HG03159 (cell line): ENCODE measurements around the gene DHRS3.
"Not testable (repeated sequence)": the region's sequence is repeated elsewhere in the genome, so short reads cannot be mapped to it uniquely, and the experiment has no call there.

Experiments used
- ATAC-seq: cut with Tn5 transposase; IDR thresholded peaks from one replicate; pipeline ENCODE4 v1.9.1; 2021; ENCODE audit warnings: mild to moderate bottlenecking, moderate library complexity; ENCODE audit not compliant: unreplicated experiment

DHRS3 gene

DNA sequence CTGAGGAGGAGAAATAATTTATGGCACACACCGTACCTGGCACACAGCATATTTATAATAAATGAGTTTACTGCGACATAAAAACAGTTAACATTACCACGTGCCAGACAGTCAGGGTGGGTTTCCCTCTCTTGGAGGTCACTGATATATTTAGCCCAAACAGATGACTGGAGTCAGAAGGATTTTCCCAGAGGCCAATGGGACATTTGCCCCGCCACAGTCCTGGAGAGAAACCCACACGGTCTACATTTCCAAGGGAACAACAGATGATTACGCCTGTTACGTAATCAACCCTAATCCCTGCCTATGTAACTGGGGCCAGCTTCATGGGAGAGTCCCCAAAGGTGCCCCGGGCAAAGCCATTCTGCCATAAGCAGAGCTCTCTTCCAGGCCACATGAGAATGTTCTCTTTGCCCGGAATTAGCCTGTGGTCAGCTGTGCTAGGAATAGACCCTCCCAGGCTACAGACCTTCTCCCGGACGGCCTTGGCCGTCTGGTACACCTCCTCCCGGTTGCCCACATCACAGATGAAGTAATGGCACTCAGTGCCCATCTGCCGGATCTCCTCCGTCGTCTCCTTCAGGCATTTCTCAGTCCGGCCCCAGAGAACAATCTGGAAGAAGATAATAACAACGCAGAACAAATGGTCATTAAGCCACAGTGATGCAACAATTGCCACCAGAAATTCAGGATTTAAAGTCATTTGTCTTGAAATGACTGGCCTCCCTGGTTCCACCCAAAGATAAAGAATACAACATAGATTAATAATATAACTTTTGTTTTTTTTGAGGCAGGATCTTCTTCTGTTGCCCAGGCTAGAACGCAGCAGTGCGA, 37.7 kb downstream of the DHRS3 start:
- no peak for ATAC-seq

DNA sequence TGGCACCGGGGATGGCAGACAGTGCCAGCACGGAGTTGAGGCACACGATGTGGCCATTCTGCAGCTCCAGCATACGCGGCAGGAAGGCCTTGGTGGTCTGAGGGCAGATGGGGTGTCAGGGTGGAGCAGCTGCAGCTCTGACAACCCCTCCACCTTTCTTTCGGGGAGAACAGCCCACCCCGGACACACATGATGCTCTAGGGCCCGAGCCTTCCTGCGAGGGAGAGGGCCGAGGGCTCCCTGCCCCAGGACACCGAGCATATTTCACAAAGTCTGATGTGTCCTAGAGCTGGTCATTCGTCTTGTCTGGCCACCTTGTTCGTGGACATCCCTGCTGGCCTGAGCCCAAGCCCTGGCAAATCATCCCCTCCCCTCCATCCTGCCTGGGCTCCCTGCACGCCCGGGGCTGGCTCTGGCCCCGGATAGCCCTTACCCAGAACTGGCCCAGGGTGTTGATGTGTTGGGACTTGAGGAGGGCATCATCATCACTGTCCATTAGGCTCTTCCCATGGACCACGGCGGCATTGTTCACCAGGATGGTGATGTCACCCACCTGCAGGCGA, 39.1 kb downstream of the DHRS3 start:
- no peak for ATAC-seq

DNA sequence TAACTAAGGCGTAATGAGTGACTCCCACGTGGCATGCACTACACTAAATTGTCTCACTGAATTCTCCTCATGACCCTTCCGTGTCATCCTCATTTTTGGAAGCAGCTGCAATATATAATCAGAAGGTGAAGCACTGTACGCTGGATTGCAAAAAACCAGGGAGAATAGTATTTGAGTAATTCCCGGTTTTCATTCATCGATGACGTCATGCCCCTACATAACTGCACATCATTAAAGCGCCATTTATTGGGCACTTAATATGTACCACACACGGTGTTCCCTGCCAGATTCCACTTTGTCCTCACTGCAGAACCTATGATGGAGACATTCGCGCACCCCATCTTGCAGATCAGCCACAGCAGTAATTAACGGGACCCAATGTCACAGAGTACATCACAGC, 41.0 kb downstream of the DHRS3 start:
- ATAC-seq, result no peak

DNA sequence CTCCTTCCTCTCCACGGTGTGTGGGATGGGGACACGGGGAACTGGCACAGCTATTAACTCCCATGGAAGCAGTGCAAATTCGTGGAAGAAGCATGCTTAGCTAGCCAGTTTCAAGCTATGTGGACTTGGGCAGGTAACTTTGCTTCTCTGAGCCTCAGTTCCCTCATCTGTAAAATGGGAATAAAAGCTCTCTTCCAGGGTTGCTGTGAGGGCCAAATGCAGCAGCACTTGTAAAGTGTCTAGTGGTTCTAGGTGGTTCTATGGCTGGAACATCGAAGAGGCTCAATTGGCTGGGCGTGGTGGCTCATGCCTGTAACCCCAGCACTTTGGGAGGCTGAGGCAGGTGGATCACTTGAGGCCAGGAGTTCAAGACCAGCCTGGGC, 43.3 kb downstream of the DHRS3 start:
- ATAC-seq, result no peak

DNA sequence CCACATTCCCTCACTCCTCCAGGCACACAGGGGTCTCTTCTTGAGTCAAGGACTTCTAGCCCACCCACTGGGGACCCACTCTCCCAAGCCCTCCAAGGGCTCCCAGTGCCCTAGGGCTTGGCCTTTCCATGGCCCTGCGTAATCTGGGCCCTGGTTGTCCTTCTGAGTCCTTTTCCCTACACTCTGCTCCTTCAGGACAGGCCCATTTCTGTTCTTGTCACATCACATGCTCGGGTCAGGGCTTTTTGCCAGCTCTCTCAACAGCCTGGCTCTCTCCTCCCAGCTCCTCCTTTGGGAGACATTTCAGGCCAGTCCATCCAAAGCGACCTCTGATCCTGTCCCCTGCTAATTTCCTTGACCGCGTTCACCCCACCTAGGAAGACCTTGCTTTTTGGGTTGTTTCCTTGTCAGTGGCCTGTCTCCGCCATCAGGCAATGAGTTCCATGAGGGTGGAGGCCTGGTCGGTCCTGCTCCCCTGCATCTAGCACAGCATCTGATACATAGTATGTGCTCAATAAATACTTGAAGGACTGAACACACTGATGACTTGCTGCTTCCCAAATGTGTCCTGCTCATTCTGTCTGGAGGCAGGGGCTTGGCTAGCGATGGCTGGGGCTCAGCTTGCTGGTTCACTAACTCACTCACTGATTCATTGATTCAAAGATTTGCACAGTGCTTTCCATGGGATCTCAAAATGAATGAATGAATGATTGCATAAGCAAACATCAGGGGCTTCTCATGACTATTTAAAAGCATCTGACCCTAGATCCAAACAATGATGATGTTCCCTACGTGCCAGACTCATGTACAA, 44.8 kb downstream of the DHRS3 start:
- ATAC-seq, result no peak

DNA sequence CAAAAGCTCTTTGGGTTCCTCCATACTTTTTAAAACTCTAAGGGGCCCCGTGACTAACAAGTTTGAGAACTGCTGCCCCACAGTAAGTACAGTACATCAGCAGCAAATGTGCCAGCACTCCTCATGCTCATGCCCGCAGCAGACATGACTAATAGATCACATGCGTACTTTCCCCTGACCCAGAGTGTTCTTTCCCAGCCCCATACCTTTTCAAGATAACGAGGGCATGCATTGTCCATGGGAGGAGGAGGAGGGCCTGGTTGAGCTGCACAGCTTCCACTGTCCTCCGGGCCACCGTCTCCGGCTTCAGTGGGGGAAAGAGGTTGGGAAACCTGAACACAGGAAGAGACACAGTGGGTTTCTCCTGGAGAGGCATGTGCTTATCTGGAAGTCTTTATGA, 45.5 kb downstream of the DHRS3 start:
- ATAC-seq, result no peak

DNA sequence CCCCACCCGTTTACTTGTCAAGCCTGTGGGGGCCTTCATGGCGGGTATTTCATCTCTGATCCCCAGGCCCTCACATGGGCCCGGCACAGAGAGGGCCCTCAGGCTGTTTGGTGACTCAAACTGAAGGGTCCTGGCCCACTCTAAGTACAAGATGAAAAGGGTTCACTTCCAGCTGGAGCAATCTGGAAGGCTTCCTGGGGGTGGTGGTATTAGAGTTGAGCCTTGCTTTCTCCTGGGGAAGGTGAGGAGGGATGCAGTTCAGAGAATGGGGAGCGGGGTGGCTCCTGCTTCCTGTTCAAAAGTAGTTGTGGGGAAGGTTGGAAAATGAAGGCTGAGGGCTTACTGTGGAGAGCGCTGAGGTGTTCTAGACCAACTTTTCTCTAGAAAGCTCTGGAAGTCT, 47.7 kb downstream of the DHRS3 start:
- no peak for ATAC-seq

DNA sequence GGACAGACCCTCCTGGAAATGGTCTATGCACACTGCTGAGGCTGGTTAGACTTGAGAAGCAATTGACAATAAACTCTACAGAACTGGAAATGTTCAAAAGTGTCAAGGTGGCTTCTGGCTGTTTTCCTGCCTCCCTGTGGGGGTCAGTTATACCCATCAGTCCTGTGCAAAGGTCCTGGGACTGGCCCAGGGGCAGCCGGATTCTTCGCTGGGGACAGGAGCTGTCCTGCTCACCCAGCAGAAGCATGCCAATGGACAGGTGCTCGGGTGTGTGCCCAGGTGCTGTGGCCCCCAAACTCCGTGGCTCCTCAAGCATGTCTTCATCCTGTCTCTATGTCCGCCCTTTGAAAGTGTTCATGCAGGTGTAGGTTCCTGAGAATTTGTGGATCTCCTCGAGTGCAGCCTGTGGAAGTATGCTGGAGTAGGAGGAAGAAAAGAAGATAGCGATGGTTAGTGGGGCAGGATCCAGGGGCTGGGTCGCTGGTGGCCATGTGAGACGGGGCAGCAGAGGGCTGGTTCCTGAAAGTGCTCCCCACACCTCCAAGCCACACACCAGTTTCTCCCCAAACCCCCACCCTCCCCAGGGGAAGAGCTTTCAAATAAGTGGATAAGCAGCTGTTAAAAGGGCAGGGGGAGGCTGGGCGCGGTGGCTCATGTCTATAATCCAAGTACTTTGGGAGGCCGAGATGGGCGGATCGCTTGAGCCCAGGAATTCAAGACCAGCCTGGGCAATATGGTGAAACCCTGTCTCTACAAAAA, 49.8 kb downstream of the DHRS3 start:
- no peak for ATAC-seq

DNA sequence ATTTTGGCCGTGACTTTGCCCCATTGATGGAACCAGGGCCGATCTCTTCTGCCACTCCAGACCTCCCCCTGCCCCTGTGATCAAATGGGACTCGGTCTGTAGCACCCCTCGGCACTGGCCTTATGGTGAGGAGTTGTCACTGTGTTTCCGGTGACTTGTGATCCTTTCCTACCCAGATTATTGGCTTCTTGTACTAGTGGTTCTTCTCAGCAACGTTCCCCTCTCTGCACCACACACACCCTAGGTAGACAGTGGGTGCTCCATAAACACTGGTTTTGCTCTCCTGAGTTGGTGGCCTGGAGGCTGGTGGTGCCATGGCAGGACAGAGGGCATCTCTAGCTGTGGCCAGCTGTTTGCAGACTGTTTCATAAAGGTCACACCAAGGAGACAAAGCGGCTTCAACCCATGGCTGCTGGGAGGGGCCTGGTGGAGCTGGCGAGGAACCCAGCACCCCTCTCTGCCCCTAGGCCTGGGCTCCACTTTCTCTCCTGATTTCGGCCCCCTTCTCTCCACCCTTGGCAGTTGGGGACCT, 50.7 kb downstream of the DHRS3 start:
- ATAC-seq, result no peak

DNA sequence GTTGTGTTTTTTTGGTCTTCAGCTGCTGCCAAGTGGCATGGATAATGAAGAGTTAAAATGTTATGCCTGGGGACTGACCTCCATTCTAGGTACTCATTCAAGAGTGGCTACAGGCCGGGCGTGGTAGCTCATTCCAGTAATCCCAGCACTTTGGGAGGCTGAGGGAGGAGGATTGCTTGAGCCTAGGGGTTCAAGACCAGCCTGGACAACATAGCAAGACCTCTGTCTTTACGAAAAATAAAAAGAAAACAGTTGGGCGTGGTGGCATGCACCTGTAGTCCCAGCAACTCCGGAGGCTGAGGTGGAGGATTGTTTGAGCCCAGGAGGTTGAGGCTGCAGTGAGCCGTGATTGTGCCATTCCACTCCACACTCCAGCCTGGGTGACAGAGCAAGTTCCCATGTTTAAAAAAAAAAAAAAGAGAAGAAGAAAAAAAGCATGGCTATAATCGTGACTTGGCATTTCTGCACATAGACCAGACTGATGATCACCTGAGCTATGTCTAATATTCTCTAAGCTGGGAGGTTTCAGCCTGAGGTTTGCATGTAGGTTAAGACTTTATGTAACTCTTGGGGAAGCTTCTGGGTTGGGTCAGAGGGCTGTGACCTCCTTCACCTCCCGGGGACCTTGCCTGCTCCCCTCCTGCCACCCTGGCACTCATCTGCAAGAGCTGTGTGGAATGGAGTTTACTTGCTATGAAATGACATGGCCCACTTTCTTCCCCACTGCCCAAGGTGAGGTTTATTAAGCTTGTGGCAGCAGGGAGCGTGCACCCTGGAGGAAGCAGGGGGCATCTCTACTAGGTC, 51.3 kb downstream of the DHRS3 start:
- no peak for ATAC-seq

DNA sequence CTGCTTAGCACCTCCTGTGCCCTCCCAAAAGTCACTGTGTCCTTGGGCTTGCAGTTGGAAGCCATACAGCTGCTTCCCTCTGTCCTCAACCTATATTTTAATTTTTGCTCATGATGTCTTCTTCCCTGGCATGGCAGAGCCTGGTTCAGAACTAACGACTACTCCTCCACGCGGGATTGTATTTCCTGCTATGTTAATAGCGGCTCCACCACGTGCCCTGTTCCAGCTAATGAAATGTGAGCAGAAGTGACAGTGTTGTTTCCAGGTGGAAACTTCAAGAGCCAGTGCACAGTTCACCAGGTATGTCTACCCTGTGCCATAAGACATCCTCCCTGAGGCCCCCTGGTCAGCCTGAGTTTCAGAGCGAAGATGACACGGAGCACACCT, 52.1 kb downstream of the DHRS3 start:
- no peak for ATAC-seq

DNA sequence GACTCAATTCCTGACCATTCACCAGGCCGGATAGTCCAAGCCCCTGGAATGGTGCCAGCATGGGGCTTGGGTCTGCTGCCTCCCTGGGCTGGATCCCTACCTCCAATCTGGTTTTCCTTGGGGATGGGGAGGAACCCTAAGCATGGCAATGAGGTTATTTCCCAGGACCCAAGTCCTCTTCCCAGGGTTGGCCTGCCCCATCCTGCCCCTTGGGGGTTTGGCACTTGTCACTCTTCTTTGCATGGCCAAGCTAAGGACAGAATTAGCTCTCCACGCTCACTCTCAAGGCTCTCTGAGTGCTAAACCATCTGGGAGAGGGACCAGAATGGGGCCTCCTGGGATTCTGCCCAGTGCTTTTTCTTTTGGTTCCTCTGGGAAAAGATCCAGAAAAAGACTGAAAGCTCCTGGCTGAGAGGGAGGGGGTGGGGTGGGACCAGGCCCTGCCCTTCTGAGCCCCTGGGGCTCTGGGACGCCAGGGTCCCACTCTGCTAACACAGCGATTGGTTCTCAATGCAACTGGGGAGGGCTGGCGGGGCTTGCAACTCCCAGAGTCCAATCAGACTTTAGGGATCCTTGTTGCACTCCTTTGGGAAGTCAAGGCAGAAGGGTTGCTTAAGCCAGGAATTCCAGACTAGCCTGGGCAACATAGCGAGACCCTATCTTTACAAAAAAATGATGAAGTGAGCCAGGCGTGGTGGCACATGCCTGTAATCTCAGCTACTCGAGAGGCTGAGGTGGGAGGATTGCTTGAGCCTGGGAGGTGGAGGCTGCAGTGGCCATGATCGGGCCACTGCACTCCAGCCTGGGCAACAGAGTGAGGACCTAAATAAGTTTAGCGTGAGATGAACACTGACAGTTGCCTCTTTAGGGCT, 52.7 kb downstream of the DHRS3 start:
- no peak for ATAC-seq

DNA sequence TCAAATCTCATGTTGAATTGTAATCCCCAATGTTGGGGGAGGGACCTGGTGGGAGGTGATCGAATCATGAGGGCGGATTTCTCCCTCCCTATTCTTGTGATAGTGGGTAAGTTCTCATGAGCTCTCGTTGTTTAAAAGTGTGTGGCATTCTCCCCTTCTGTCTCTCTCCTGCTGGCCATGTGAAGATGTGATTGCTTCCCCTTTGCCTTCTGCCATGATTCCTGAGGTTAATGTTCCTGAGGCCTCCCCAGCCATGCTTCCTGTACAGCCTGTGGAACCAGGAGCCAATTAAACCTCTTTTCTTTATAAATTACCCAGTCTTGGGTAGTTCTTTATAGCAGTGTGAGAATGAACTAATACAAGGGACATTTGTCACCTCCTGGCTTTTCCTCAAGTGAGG, 53.8 kb downstream of the DHRS3 start:
- ATAC-seq, result not testable (repeated sequence)

DNA sequence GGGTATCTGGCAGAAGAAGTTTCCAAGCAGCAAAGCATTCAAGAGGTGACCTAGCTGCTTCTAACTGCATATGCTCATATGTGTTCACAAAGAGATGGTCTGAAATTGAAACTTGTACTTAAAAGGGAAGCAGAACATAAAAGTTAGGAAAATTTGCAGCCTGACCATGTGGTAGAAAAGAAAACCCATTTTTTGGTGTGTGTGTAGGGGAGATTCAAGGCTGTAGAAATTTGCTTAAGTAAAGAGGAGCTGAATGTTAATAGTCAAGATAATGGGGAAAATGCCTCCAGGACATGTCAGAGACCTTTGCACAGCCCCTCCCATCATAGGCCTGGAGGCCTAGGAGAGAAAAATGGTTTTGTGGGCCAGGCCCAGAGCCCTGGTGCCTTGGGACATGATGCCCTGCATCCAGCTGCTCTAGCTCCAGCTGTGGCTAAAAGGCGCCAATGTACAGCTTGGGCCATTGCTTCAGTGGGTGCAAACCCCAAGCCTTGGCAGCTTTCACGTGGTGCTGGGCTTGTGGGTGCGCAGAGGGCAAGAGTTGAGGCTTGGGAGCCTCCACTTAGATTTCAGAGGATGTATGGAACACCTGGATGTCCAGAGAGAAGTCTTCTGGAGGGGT, 54.9 kb downstream of the DHRS3 start:
- ATAC-seq, result no peak

DNA sequence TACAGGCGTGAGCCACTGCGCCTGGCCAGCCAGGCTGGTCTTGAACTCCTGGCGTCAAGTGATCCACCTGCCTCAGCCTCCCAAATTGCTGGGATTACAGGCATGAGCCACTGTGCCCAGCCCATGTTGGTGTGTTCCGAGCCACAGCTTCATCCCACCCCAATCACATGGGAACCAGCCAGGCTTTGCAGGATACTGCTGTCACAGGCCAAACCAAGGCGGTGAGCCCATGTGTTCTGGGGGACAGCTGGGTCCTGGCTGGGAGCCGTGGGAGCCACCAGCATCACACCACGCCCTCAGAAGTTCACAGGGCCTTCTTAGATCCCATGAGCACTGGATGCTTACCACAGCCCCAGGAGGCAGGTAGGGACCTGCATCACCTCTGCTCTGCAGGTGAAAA, 56.9 kb downstream of the DHRS3 start:
- ATAC-seq, result no peak

DNA sequence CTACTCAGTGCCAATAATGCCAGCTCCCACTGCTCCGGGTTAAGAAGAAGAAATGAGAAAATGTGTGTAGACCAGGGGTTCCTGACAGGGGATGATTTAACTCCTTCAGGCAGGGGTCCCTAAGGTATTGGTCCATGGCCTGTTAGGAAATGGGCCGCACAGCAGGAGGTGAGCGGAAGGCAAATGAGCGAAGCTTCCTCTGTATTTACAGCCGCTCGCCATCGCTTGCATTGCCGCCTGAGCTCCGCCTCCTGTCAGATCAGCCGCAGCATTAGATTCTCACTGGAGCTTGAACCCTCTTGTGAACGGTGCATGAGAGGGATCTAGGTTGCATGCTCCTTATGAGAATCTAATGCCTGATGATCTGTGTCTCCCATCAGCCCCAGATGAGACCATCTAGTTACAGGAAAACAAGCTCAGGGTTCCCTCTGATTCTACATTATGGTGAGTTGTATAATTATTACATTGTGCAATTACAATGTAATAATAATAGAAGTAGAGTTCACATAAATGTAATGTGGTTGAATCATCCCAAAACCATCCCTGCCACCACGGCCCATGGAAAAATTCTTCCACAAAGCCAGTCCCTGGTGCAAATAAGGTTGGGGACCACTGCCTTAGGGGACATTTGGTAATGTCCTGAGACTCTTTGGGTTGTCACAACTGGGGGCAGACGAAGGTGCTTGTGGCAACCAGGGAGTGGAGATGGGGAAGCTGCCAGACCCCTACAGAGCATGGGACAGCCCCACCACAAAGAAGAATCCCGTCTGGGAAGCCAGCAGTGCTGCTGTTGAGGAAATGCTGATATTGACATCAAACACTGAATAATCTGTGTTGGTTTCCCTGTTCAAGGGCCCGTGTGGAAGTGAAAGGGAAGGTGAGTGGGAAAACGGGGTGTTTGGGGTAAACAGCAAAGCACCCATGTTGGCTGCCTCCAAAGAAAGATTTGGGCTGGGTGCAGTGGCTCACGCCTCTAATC, 60.8 kb downstream of the DHRS3 start:
- ATAC-seq, result no peak

DNA sequence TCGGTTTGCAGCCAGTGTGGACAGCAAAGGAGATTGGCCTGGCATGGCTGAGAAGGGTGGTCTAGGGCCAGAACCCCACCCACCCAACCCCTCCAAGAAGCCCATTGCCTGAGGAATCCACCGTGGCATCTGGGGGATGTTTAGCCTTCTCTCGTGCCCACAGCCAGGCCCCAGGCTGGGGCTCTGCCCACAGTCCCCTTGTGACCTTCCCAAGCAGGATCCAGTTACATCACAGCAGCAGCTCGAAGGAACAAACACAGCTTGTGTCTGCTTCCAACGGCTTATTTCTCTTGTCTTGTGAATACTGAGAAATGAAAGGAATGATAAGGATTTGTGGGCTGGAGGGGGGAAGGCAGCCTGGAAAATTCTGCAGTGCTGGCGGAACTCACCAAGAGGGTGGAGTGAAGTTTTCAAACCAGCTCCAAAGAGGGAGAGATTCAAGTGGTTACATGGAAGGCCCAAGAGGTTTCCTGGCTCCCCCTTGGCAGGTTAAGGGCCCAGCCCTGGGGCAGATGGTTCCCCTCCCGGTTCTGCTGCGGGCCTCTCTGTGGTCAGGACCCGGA, 61.6 kb downstream of the DHRS3 start:
- ATAC-seq, result no peak
